Measurements from ENCODE around the gene DHX35.

- no peak for TF ChIP-seq POLR2A (IDR thresholded peaks at IDR 0.05)
- TF ChIP-seq CTCF (IDR thresholded peaks at IDR 0.05) = no peak
Observed at GRCh38 chr20:38953630-38954340, 8.4 kb upstream of the DHX35 start.
